HG02623 (cell line): ENCODE data around the gene SLC7A6.

Experiments
- ATAC-seq: cut with Tn5 transposase; IDR thresholded peaks from one replicate; pipeline ENCODE4 v1.9.1; 2021; ENCODE audit warnings: moderate library complexity; ENCODE audit not compliant: unreplicated experiment

The SLC7A6 gene

GRCh38 chr16:68339214-68339613, 74.9 kb downstream of the SLC7A6 start:
- ATAC-seq: no peak

GRCh38 chr16:68342620-68343019, 78.3 kb downstream of the SLC7A6 start:
- ATAC-seq: no peak

GRCh38 chr16:68343137-68343536, 78.8 kb downstream of the SLC7A6 start:
- no peak for ATAC-seq

DNA sequence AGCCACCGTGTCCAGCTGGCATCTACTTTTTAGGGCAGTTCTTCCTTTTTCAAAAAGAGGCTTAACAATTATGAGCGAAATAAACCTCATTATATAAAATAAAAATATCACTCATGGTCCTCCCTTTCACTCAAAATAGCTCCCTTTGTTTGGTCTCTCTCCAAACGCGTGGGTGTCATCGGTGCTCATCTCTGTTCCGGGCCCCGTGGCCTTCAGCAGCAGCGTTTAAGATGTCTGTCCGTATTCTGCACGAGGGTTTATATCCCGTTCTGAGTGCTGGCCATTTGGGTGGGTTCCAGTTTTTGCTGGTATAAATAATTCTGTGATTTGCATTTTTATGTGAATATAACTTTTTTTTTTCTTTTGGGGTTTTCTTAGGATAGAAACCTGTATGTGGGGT, 79.9 kb downstream of the SLC7A6 start:
- no peak for ATAC-seq

GRCh38 chr16:68345351-68345810, 81.1 kb downstream of the SLC7A6 start:
- ATAC-seq: no peak

DNA sequence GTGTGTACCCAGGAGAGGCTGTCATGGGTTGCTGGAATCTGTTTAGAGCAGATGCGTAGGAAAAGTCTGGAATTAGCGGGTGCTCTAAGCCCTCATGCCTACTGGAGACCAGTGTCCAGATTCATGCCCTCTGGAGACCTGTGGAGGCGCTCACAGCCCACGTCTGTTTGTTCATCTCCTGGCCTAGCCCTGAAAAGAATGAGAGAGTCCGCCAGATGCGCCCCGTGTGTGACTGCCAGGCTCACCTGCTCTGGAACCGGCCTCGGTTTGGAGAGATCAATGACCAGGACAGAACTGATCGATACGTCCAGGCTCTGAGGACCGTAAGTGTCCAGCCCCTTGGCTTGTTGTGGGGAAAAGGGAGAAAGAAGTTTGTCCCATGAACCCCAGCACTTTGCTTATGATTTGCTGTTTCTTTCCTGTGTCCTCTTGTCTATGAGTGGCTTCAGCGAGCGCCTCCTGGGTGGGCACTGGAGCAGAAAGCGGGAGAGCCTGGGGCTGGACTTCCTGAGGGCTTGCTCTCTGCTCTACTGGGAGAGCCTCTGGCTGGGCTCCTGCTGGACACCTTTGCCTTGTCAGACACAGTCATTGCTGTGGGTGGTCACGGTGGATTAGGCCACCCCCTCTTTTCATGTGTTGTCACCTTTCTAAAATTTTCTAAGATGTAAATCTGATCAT, 81.8 kb downstream of the SLC7A6 start:
- no peak for ATAC-seq

DNA sequence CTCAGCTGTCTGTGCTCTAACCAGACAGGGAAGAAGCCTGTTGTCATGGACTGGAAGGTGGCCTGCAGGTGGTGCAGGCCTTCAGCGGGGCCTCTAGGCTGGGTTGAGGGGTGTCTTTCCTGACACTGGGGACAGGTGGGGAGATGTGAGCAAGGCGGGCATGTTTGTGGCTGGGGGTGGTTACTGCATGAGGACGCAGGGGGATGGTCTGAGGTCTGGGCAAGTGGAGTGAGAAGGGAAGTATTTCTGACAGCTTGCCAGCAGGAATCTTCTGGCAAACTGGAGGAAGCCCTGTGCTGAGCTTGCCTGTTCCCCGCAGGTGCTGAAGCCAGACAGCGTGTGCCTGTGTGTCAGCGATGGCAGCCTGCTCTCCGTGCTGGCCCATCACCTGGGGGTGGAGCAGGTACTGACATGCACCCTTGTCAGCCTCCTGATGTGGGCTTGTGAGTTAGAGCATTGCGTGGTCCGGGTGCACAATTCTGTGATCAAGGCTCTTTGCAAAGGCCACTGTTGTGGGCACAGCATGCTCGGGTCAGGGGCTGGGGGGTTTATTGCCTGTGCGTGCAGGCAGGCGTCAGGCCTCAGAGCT, 82.7 kb downstream of the SLC7A6 start:
- no peak for ATAC-seq

GRCh38 chr16:68347605-68348004, 83.3 kb downstream of the SLC7A6 start:
- ATAC-seq: no peak

- no peak for ATAC-seq
These were observed 84.5 kb downstream of the SLC7A6 start for GRCh38 chr16:68348639-68349445.

- no peak for ATAC-seq
These were observed 85.6 kb downstream of the SLC7A6 start for GRCh38 chr16:68349838-68350410.

DNA sequence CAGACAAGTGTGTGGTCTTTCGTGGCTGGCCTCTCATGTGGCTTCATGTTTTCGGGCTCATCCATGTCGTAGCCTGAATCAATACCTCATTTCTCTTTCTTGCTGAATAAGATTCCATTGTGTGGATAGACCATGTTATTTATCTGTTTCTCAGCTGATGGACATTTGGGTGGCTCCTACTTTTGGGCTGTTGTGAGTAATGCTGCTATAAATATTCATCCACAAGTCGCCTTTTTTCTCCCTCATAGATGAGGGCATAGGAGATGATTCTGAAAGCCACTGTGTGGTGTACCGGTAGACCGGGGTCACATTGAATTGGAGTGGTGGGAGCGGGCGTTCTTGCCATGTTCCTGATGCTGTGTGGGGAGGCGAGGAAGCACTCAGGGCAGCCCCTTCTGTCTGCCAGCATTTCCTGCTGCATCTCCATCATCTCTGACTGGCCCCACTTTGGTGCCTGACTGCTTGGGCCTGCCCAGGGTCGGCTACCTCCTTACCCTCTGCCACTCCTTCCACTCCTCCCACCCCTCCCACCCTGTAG, 86.6 kb downstream of the SLC7A6 start:
- no peak for ATAC-seq
